Vagina (tissue), 2 donors: ENCODE data around the gene ASXL2.

Source experiments
- POLR2A ChIP-seq, 2 donors: fragments of 450-650 bp; IDR thresholded peaks; one replicate each; pipeline ENCODE4 v1.6.1; 2017; ENCODE audit warnings: antibody characterized with exemption in 2 of 2, mild to moderate bottlenecking in 2 of 2, moderate library complexity in 2 of 2
- TF ChIP-seq, protein P1 (sequence below), 3 experiments: fragments of 450-650 bp in 2 of 3; fragments of 200-600 bp in 1 of 3; sonication (generic) in 1 of 3; IDR thresholded peaks; one replicate each; pipeline ENCODE4 v1.5.1; 2017 to 2019; ENCODE audit warnings: antibody characterized with exemption in 3 of 3, mild to moderate bottlenecking in 2 of 3, moderate library complexity in 2 of 3

DNA sequence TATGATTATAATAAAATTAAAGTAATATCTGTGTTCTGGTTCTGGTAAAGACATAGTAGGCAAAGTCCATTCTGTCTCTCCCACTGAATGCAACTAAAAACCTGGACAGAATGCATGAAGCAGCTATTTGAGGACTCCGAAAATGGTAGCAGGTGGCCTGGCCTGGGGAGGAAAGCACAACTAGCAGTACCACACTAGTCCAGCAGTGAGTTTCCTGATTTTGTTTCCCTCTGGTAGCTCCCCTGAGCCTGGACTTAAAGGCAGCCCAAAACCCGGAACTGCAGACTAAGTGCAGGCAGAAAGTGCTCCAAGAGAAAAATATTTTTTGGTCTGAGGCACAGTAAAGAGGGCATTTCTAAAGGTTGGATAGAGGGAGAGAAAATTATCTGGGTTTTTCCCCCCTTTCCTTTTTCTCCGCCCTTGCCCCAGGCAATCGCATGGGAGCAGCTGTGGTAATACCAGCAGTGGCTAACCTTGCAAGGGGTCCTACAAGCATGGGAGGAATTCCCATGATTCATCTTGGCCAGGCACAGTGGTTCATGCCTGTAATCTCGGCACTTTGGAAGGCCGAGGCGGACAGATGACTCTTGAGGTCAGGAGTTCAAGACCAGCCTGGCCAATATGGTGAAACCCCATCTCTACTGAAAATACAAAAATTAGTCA lies 32.3 kb downstream of the ASXL2 start:
- TF ChIP-seq, protein P1, sequence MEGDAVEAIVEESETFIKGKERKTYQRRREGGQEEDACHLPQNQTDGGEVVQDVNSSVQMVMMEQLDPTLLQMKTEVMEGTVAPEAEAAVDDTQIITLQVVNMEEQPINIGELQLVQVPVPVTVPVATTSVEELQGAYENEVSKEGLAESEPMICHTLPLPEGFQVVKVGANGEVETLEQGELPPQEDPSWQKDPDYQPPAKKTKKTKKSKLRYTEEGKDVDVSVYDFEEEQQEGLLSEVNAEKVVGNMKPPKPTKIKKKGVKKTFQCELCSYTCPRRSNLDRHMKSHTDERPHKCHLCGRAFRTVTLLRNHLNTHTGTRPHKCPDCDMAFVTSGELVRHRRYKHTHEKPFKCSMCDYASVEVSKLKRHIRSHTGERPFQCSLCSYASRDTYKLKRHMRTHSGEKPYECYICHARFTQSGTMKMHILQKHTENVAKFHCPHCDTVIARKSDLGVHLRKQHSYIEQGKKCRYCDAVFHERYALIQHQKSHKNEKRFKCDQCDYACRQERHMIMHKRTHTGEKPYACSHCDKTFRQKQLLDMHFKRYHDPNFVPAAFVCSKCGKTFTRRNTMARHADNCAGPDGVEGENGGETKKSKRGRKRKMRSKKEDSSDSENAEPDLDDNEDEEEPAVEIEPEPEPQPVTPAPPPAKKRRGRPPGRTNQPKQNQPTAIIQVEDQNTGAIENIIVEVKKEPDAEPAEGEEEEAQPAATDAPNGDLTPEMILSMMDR (IDR thresholded peaks at IDR 0.05): no peak
- TF ChIP-seq POLR2A (IDR thresholded peaks at IDR 0.05): no peak
